AG04449 (cell line): ENCODE measurements around the gene LRRTM4.
"Not testable (repeated sequence)": the region's sequence is repeated elsewhere in the genome, so short reads cannot be mapped to it uniquely, and the experiment has no call there.

Experiments
- CTCF ChIA-PET: fragments of 350-600 bp; formaldehyde crosslinking; extraction: SDS; loops from one replicate; lab custom pipeline; 2021; ENCODE audit warnings: antibody characterized with exemption; lab: Yijun Ruan, JAX
- POLR2A ChIA-PET: fragments of 400-600, 350-600 bp; formaldehyde crosslinking; extraction: SDS; loops from one replicate; lab custom pipeline; 2020; ENCODE audit warnings: antibody characterized with exemption, inconsistent platforms; lab: Yijun Ruan, JAX
- DNase-seq: peaks from one replicate; pipeline ENCODE4 v3.0.0-alpha.2; 2010; ENCODE audit warnings: low read depth, low spot score
- H3K4me3 ChIP-seq: 2 replicates; pipeline ENCODE4 v1.5.1; 2011; ENCODE audit warnings: low read depth, mild to moderate bottlenecking, control low read depth, low read length
- CTCF ChIP-seq: IDR thresholded peaks from one replicate; pipeline ENCODE4 v1.5.1; 2011; ENCODE audit warnings: mild to moderate bottlenecking, moderate library complexity, low read length, control low read depth, inconsistent platforms; ENCODE audit not compliant: insufficient read depth; ENCODE audit errors: missing control alignments

Gene LRRTM4

GRCh38 chr2:77149565-77149964, 372.6 kb downstream of the LRRTM4 start:
- no peak for DNase-seq
- no peak overlapping the region for H3K4me3 ChIP-seq
- ChIA-PET POLR2A (no interaction called here), CTCF (no interaction called here)
- TF ChIP-seq CTCF: no peak

DNA sequence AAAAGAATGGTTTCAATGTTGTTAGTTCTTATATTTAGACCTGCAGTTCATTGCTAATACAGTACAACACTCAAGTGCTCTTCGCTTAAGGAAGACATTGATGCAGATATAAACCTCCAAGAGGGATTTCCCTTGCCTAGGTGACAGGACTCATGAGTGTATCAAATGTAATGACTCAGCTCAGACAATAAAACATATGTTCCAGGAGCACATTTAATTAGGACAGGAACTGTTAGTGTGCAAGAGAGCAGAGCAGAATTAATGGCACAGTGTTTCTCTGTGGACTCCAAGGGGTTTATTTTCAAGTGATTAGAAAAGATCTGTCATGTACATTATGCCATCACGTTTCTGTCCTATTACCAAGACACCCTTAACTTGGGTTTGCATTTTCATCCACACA, 375.0 kb downstream of the LRRTM4 start:
- CTCF ChIA-PET: interaction anchor here (0.6 kb wide), 1 partner anchor 503 kb away, joined by 3 read pairs; no protein-coding TSS in a partner anchor
- POLR2A ChIA-PET: no interaction called here
- DNase-seq: no peak
- TF ChIP-seq CTCF: no peak
- no peak overlapping the region for H3K4me3 ChIP-seq

DNA sequence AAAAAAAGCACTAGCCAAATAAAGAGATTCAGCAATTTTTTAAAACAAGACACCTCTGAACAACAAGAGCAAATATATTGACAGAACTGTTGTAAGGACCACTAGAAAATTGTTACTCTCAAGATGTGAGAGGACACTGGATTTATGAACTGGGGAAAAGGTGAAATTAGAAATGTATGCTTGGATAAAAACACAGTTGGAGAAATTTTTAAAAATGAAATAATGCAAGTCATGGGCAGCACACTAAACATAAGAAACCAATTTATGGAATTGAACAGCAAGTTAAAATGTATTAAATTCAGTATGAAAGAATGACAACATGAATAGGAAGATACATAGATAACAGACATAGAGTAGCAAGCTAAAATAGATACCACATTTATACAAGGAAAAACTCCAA, 377.4 kb downstream of the LRRTM4 start:
- ChIA-PET CTCF (no interaction called here), POLR2A (no interaction called here)
- H3K4me3 ChIP-seq: no peak overlapping the region
- no peak for DNase-seq
- no peak for TF ChIP-seq CTCF

GRCh38 chr2:77142141-77142540, 380.0 kb downstream of the LRRTM4 start:
- CTCF ChIA-PET: no interaction called here
- no peak for DNase-seq

DNA sequence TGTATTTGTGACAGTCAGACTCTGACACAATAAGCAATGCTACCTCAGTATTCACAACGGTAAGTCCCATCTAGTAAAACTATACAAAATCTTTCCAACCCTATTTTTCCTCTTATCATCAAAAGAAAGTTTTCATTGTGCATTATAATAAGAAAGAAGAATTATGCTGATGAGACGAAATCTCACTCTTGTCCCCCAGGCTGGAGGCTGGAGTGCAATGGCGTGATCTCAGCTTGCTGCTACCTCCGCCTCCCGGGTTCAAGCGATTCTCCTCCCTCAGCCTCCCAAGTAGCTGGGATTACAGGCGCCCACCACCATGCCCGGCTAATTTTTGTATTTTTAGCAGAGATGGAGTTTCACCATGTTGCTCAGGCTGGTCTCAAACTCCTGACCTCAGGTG, 393.7 kb downstream of the LRRTM4 start:
- POLR2A ChIA-PET, H3K4me3 ChIP-seq, CTCF ChIA-PET, DNase-seq: not testable (repeated sequence)

More at GRCh38 chr2:77142141-77142540, 380.0 kb downstream of the LRRTM4 start:
- H3K4me3 ChIP-seq: no peak overlapping the region
- no peak for TF ChIP-seq CTCF
- POLR2A ChIA-PET: no interaction called here

DNA sequence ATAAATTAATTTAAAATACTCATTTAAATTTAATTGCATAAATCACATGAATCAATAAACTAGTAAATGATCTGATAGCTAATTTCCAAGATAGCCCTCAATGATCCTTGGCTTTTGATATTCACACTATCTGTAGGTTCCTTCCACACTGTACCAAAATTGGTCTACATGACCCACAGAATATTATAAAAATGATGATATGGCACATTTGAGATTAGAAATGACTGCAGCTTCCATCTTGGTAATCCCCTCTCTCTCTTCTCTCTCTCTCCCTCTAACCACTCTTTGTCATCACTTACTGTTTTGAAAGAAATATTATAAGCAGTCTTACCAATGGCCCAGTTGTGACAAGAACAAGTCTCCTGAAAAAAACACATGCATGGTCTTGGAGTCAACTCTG, 394.8 kb downstream of the LRRTM4 start:
- no peak overlapping the region for H3K4me3 ChIP-seq
- no peak for DNase-seq
- POLR2A ChIA-PET: no interaction called here
- no peak for TF ChIP-seq CTCF
- CTCF ChIA-PET: no interaction called here

- ChIA-PET POLR2A (no interaction called here), CTCF (no interaction called here)
These were observed 400.7 kb downstream of the LRRTM4 start for GRCh38 chr2:77121518-77121917.

More at GRCh38 chr2:77121518-77121917, 400.7 kb downstream of the LRRTM4 start:
- DNase-seq: no peak
- TF ChIP-seq CTCF: no peak
- no peak overlapping the region for H3K4me3 ChIP-seq
